Esophagus (tissue), 2 donors: Measurements from ENCODE around the gene PLSCR3. TPM values are rescaled to one million over a fixed set of nuclear protein-coding genes. Genes with fewer than 3 reads are reported as not detected.

Experiments
- H3K27ac ChIP-seq, 2 donors: one replicate each; pipeline ENCODE4 v1.5.1; 2013; ENCODE audit warnings: low read depth in 2 of 2, mild to moderate bottlenecking in 2 of 2, inconsistent platforms in 1 of 2, low read length in 1 of 2, moderate library complexity in 1 of 2
- H3K27me3 ChIP-seq, 2 donors: one replicate each; pipeline ENCODE4 v1.6.1; 2013; ENCODE audit warnings: low read length in 2 of 2, control low read depth in 1 of 2, mild to moderate bottlenecking in 1 of 2; ENCODE audit not compliant: insufficient read depth in 2 of 2, control insufficient read depth in 1 of 2
- H3K36me3 ChIP-seq, 2 donors: one replicate each; pipeline ENCODE4 v1.6.1; 2013; ENCODE audit warnings: low read length in 1 of 2; ENCODE audit not compliant: control insufficient read depth in 2 of 2, insufficient read depth in 2 of 2
- H3K4me1 ChIP-seq, 2 donors: one replicate each; pipeline ENCODE4 v1.6.1; 2013; ENCODE audit warnings: low read length in 1 of 2; ENCODE audit not compliant: control insufficient read depth in 2 of 2, insufficient read depth in 2 of 2
- H3K4me3 ChIP-seq, 2 donors: one replicate each; pipeline ENCODE4 v1.5.1; 2013; ENCODE audit warnings: low read length in 2 of 2, mild to moderate bottlenecking in 2 of 2, low read depth in 1 of 2, moderate library complexity in 1 of 2
- H3K9me3 ChIP-seq, 2 donors: one replicate each; pipeline ENCODE4 v1.6.1; 2013; ENCODE audit warnings: mild to moderate bottlenecking in 2 of 2, low read depth in 1 of 2, low read length in 1 of 2, moderate library complexity in 1 of 2; ENCODE audit not compliant: control insufficient read depth in 2 of 2, insufficient read depth in 1 of 2
- WGBS, 2 donors: extraction: QIAGEN DNeasy Blood & Tissue Kit; methylation state at CpG; one replicate each; pipeline ENCODE4 v1.1.7; 2013; 5-methylcytosine and 5-hydroxymethylcytosine counted together
- polyA plus RNA-seq, 2 donors: library from polyadenylated mRNA; stranded (reverse); fragments of 200-250 nt; gene quantifications; one replicate each; pipeline ENCODE4 v1.2.3, GENCODE V29; 2013
- donor health status: healthy with polysubstance abuse.
- donor health status: Bipolar disorder and iron deficiency.

The PLSCR3 gene
- polyA plus RNA-seq, 2 donors = 24.7 to 31.0 TPM

DNA sequence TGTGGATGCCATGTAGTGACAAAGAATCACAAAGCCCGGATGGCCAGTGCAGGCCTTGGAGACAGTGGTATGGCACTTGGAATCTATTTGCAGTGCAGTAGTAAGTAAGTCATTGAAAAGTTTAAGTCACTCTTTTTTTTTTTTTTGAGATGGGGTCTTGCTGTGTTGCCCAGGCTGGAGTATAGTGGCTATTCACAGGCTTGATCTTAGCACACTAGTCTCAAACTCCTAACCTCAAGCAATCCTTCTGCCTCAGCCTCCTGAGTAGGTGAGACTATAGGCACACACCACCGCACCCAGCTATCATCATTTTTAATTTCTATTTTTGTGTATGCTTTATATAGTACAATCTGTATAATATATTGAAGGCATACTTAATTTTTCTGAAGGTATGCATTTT lies 4.3 kb upstream of the PLSCR3 start:
- H3K9me3 ChIP-seq = no peaks in the 10 kb centered on the region
- no peak overlapping the region for H3K4me3 ChIP-seq
- WGBS, 2 donors = 87 to 89% methylated on average over 2 of the region's 2 CpGs
- no peak overlapping the region for H3K27ac ChIP-seq
- H3K4me1 ChIP-seq = peaks cover 3 to 6% of the 10 kb centered on the region in 2 donors
- H3K36me3 ChIP-seq = no peaks in the 10 kb centered on the region
- no peaks in the 10 kb centered on the region for H3K27me3 ChIP-seq

DNA sequence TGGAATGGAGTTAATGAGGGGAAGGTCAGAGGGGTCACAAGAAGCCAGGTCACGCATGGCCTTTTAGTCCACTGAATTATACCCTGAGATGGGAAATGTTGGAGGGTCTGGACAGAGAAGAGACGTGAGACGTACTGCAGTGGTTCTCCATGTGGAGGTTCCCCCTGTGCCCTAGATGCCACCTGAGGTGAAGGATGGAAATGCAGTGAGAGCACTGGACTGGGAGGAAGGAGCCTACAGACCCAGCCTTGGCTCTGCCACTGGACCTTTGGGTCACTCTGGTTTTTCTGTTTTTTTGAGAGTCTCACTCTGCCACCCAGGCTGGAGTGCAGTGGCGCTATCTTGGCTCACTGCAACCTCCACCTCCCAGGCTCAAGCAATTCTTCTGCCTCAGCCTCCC lies 1.8 kb upstream of the PLSCR3 start:
- H3K36me3 ChIP-seq = peaks cover 0 to 2% of the 10 kb centered on the region in 2 donors
- 84 to 92% methylated on average over 4 of the region's 4 CpGs for WGBS, 2 donors
- no peak overlapping the region for H3K4me3 ChIP-seq

DNA sequence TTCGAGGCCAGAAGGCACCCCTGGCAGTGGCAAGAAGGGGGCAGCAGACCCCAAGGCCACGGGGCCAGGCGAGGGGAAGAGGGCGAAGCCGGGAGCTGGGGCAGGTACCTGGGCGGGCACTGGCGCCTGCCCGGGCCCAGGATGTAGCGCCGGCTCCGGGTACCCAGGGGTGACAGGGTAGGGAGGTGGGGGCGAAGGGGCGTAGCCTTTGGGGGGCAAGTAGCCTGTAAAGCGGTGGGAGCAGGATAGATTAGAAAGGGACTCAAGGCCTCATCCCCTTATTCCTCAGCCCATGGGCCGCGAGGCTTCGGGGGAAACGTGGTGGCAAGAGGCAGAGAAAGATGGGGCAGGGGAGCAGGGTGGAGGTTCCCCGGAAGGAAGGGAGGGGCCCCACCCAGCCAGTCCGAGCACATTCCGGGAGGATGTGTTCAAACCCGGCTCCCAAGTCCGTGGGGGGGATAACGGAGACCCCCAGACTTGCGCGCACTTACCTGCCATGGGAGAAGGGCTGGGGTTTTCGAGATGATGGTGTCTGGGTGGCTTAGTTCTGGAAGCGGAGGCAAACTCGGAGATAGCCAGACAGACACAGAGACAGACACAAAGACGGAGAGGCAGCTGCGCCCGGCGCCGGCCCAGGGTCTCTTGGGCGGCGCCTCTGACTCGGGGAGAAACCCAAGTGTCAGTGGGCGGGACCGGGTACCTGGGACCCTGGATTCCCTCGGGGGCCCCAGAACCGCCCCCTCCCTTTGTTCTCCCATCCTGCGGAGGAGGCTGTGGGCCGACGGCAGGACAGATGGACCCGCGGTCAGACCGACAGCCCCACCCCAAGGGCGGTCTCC lies 493 bp downstream of the PLSCR3 start:
- H3K27me3 ChIP-seq = no peaks in the 10 kb centered on the region
- peak overlapping the region; percentile 72 to 82 for H3K4me3 ChIP-seq
- 3 to 7% methylated on average over 42 to 48 of the region's 48 CpGs for WGBS, 2 donors
- peaks cover 6 to 10% of the 10 kb centered on the region in 2 donors for H3K4me1 ChIP-seq
- H3K36me3 ChIP-seq = peaks cover 16 to 19% of the 10 kb centered on the region in 2 donors
- H3K27ac ChIP-seq = peak overlapping the region; percentile 94 to 97
- H3K9me3 ChIP-seq = no peaks in the 10 kb centered on the region

More for the DNA sequence above, 1.8 kb upstream of the PLSCR3 start:
- H3K9me3 ChIP-seq = no peaks in the 10 kb centered on the region
- no peaks in the 10 kb centered on the region for H3K27me3 ChIP-seq
- no peak overlapping the region for H3K27ac ChIP-seq
- peaks cover 6 to 7% of the 10 kb centered on the region in 2 donors for H3K4me1 ChIP-seq

DNA sequence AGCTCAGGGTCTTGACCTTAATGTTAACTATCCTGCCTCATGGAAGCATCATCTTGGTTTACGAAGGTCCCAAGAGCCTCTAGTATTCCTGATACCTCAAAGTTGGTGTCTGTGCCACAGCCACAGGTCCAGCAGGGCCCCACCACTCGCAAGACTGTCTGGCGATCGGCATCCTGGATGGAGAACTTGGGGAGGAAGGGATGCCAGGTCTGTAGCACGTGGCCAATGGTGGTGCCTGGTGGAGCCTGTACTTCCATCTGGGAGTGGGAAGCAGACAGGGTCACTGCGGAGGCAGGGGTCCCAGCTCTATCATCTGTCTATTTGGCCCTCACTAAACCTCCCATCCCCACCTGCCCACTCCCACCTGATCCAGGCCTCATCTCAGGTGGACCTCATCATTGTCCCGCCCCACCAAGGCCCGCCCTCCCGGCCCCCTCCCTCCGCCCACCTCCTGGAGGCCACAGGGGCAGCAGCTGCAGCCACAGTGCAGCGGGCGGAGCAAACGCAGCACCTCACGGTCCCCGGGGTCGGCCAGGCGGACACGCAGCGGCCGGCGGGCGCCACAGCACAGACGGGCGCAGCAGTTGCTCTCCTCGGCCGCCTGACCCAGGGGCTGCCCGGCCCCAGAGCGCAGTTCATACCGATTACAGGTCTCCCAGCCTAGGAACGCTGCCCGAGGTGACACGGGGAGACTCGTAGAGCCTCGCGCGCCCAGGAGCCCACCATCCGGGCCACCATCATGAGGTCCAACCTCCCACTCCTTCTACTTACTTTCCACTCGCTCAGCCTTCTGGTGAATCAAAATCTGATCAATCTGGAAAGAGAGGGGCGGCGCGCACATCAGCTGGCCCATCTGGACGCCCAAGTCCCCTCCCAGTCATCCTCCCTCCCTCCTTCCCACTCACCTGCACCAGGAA lies 1.4 kb downstream of the PLSCR3 start:
- 69 to 71% methylated on average over 28 to 42 of the region's 42 CpGs for WGBS, 2 donors
- H3K36me3 ChIP-seq = peaks cover 18 to 28% of the 10 kb centered on the region in 2 donors
- H3K9me3 ChIP-seq = no peaks in the 10 kb centered on the region
- H3K27ac ChIP-seq = peak overlapping the region; percentile 3 to 47
- peaks cover 6 to 10% of the 10 kb centered on the region in 2 donors for H3K4me1 ChIP-seq
- no peaks in the 10 kb centered on the region for H3K27me3 ChIP-seq
- peak overlapping the region; percentile 72 to 82 for H3K4me3 ChIP-seq

DNA sequence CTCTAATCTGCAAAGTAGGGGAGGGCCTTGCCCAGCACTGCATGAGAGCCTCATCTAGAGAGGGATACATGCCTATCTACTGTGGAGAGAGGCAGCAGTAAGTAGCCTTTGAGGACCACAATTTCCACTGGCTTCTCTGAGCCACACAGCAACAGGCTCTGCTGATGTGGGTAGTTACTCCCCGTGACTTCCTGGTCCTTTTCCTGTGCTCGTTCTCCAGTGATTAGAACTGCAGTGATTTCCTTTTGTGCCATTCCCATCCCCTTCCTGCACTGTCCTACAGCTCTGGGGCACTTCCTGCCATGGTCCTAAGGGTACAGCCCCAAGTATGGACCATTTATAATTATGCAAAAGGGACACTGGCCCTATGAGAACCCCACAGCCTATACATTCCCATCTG lies 3.0 kb downstream of the PLSCR3 start:
- Histone ChIP-seq H3K4me3 (no peak overlapping the region), H3K27ac (no peak overlapping the region), H3K4me1 (peaks cover 6 to 10% of the 10 kb centered on the region in 2 donors), H3K27me3 (no peaks in the 10 kb centered on the region), H3K9me3 (no peaks in the 10 kb centered on the region), H3K36me3 (peaks cover 20 to 33% of the 10 kb centered on the region in 2 donors)
- 60 to 68% methylated on average over 2 of the region's 2 CpGs for WGBS, 2 donors

DNA sequence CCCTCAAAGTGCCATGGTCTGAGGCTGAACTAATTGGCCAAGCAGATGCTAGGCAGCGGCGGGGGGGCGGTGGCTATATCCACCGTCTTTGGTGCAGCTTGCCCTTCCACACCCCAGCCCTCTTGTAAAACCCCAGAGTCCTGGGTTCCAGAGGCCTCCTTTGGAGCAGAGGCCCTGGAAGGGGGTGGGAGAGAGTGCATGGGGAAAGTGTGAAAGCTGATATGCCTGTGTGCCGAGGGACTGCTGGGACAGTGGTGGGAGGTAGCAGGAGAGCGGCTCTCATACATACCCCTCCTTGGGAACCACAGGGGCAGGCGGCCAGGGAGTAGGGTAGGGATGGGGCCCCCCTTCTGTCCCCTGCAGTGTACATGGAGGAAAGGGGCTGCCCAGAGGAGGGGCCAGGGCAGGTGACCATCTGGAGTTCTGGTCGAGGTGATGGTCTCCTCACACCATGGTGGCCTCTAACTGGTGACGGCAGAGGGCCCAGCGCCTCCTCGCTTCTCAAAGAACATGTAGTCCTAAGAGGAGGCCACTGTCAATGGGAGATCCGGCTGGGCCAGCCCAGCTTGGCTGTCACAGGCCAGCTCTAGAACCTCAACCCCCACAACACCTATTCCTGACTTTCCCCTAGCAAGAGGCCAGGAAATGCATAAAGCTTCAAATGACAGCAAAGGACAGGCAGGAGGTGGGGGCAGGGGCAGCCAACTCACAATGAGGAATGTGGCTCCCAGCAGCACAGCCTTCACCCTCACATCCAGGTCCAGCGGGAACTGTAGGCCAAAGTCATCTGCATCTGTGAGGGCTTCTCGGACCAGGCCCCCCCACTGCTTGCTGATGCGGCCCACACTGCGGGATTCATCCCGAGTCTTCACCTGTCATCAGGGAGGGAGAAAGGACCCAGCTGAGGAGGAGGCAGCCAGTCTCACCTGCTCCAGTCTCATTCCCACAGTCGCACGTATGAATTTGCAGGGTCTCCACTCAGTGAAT lies 4.1 kb downstream of the PLSCR3 start:
- Histone ChIP-seq H3K4me1 (peaks cover 6 to 10% of the 10 kb centered on the region in 2 donors), H3K27ac (no peak overlapping the region), H3K4me3 (no peak overlapping the region), H3K27me3 (no peaks in the 10 kb centered on the region), H3K9me3 (no peaks in the 10 kb centered on the region), H3K36me3 (peaks cover 20 to 39% of the 10 kb centered on the region in 2 donors)
- 86 to 88% methylated on average over 19 of the region's 19 CpGs for WGBS, 2 donors

DNA sequence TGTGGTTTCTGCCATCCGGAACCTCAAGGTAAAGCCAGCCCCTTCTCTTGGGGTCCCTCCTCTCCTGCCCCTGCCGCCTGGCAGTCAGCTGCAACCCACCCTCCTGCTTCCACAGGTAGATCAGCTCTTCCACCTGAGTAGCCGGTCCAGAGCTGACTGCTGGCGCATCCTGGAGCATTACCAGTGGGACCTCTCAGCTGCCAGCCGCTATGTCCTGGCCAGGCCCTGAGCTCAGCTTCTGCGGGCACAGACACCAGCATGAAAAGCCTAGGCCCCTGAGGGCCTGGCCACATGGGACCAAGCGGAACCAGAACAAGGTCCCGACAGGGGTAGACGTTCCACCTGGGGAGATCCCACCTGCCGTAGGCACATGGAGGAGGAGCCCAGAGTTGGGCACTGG lies 5.5 kb downstream of the PLSCR3 start:
- no peak overlapping the region for H3K27ac ChIP-seq
- no peaks in the 10 kb centered on the region for H3K9me3 ChIP-seq
- peaks cover 20 to 46% of the 10 kb centered on the region in 2 donors for H3K36me3 ChIP-seq
- 89 to 93% methylated on average over 9 to 10 of the region's 10 CpGs for WGBS, 2 donors
- H3K27me3 ChIP-seq = no peaks in the 10 kb centered on the region
- H3K4me1 ChIP-seq = peaks cover 6 to 14% of the 10 kb centered on the region in 2 donors
- no peak overlapping the region for H3K4me3 ChIP-seq

DNA sequence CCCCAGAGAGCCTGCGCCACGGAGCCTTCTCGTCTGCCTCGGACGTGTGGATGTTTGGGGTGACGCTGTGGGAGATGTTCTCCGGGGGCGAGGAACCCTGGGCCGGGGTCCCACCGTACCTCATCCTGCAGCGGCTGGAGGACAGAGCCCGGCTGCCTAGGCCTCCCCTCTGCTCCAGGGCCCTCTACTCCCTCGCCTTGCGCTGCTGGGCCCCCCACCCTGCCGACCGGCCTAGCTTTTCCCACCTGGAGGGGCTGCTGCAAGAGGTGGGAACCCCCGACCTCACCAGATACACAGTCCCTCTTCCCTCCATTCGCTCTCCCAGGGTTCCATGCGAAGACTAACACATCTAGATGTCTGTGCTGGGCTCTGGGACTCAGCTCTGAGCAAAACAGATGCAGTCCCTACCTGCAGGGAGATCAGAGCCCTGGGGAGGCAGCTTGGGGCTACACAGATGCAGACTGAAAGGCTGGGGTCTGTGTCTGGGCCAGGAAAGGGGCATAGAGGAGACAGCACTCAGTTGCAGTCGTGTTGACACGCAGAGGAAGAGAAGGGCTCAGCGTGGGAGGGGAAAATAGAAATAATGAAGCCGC lies 9.7 kb downstream of the PLSCR3 start:
- Histone ChIP-seq H3K36me3 (peaks cover 7 to 39% of the 10 kb centered on the region in 2 donors), H3K27me3 (no peaks in the 10 kb centered on the region), H3K27ac (peak overlapping the region in 1 of 2 donors; percentile 53), H3K4me3 (peak overlapping the region in 1 of 2 donors; percentile 29), H3K9me3 (no peaks in the 10 kb centered on the region), H3K4me1 (peaks cover 5 to 23% of the 10 kb centered on the region in 2 donors)
- 66 to 70% methylated on average over 23 of the region's 23 CpGs for WGBS, 2 donors
